RWPE2 (cell line): Measurements from ENCODE around the gene LRRC47.

ENCODE experiments used
- ATAC-seq: fragments of 200-7000 bp; cut with Tn5 transposase; 3 replicates; pipeline ENCODE4 v1.9.1; 2021; ENCODE audit warnings: low read depth
- DNase-seq: peaks from one replicate; pipeline ENCODE4 v3.0.0-alpha.2; 2020; ENCODE audit warnings: low spot score
- H3K27ac ChIP-seq: fragments of 450-650 bp; 2 replicates; pipeline ENCODE4 v1.5.1; 2017; ENCODE audit warnings: mild to moderate bottlenecking; ENCODE audit not compliant: poor library complexity, severe bottlenecking
- H3K27me3 ChIP-seq: fragments of 250-450 bp; sonication (Bioruptor Pico); 2 replicates; pipeline ENCODE4 v1.5.1; 2021; ENCODE audit warnings: mild to moderate bottlenecking, moderate library complexity; ENCODE audit not compliant: insufficient read depth, poor library complexity, severe bottlenecking
- H3K36me3 ChIP-seq: fragments of 250-450 bp; sonication (Bioruptor Pico); 2 replicates; pipeline ENCODE4 v1.5.1; 2020; ENCODE audit warnings: low read depth, mild to moderate bottlenecking, moderate library complexity
- H3K4me1 ChIP-seq: fragments of 250-450 bp; sonication (Bioruptor Pico); 2 replicates; pipeline ENCODE4 v1.5.1; 2021; ENCODE audit warnings: mild to moderate bottlenecking, moderate library complexity; ENCODE audit not compliant: insufficient read depth, poor library complexity, severe bottlenecking
- H3K4me3 ChIP-seq: fragments of 250-450 bp; sonication (Bioruptor Pico); 2 replicates; pipeline ENCODE4 v1.5.1; 2021; ENCODE audit warnings: mild to moderate bottlenecking, moderate library complexity; ENCODE audit not compliant: severe bottlenecking
- H3K9me3 ChIP-seq: fragments of 250-450 bp; sonication (Bioruptor Pico); 2 replicates; pipeline ENCODE4 v1.5.1; 2021; ENCODE audit warnings: mild to moderate bottlenecking, moderate library complexity; ENCODE audit not compliant: severe bottlenecking
- CTCF ChIP-seq: fragments of 450-650 bp; IDR thresholded peaks from one replicate; pipeline ENCODE4 v1.5.1; 2017; ENCODE audit warnings: mild to moderate bottlenecking, moderate library complexity; ENCODE audit not compliant: poor library complexity, severe bottlenecking

The LRRC47 gene

GRCh38 chr1:3786468-3787348 is 9.6 kb downstream of the LRRC47 start:
- Histone ChIP-seq H3K4me3 (no peak overlapping the region), H3K27ac (no peak overlapping the region), H3K4me1 (no peaks in the 10 kb centered on the region), H3K9me3 (no peaks in the 10 kb centered on the region), H3K36me3 (peaks cover 50% of the 10 kb centered on the region), H3K27me3 (no peaks in the 10 kb centered on the region)
- no peak for DNase-seq
- TF ChIP-seq CTCF, result no peak
- ATAC-seq, result no peak

DNA sequence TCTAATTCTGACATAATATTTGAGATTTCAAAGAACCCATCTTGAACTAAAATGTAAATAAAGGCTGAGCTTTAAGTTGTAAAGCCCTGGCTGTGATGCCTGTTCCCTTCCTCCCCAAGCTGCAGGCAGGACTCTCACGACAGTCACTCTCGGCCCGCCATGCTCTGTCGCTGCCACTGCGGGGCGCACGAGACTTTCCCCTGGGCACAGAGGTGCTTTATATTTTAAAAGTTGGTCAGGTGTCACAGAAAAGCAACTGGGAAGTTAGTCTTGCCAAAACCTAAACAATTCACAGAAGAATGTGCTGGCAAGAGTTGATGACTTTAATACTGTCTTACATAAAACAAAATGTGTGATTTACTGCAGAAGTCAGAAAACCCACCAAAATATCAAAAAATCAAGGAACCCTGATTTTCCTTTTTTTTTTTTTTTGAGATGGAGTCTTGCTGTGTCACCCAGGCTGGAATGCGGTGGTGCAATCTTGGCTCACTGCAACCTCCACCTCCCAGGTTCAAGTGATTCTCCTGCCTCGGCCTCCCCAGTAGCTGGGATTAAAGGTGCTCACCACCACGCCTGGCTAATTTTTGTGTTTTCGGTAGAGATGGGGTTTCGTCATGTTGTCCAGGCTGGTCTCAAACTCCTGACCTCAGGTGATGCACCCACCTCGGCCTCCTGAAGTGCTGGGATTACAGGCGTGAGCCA is 10.7 kb downstream of the LRRC47 start:
- DNase-seq, result no peak
- TF ChIP-seq CTCF, result peak; percentile 8
- no peaks in the 10 kb centered on the region for H3K4me1 ChIP-seq
- no peak overlapping the region for H3K4me3 ChIP-seq
- no peak for ATAC-seq
- no peak overlapping the region for H3K27ac ChIP-seq
- no peaks in the 10 kb centered on the region for H3K27me3 ChIP-seq
- peaks cover 59% of the 10 kb centered on the region for H3K36me3 ChIP-seq
- no peaks in the 10 kb centered on the region for H3K9me3 ChIP-seq

- Histone ChIP-seq H3K4me1 (no peaks in the 10 kb centered on the region), H3K27me3 (no peaks in the 10 kb centered on the region), H3K36me3 (peaks cover 65% of the 10 kb centered on the region), H3K9me3 (no peaks in the 10 kb centered on the region), H3K27ac (no peak overlapping the region), H3K4me3 (no peak overlapping the region)
- TF ChIP-seq CTCF, result no peak
- DNase-seq (no peak), ATAC-seq (no peak)
These were observed 11.3 kb downstream of the LRRC47 start for GRCh38 chr1:3785045-3785444.

- ATAC-seq (no peak), DNase-seq (no peak)
- Histone ChIP-seq H3K9me3 (no peaks in the 10 kb centered on the region), H3K4me3 (no peak overlapping the region), H3K36me3 (peaks cover 67% of the 10 kb centered on the region), H3K4me1 (no peaks in the 10 kb centered on the region), H3K27ac (no peak overlapping the region), H3K27me3 (no peaks in the 10 kb centered on the region)
- TF ChIP-seq CTCF, result no peak
These were observed 12.4 kb downstream of the LRRC47 start for GRCh38 chr1:3783651-3784474.
